Colon (tissue), 2 donors: ENCODE measurements around the gene RPL14.
"Not testable (repeated sequence)": the region's sequence is repeated elsewhere in the genome, so short reads cannot be mapped to it uniquely, and the experiment has no call there.

Experiments used
- FAIRE-seq: peaks from 2 replicates; lab custom pipeline; 2012; peaks lifted over from hg19 to GRCh38; lab: Jason Lieb, UNC
- donor health status: control.
- donor health status: control.

The RPL14 gene

GRCh38 chr3:40456940-40457823 lies at the start of gene RPL14:
TSS of gene RPL14 (plus strand) at chr3:40457339. CDS start at chr3:40457472, 133 bp downstream.
- no peak for FAIRE-seq

- no peak for FAIRE-seq
Measured at GRCh38 chr3:40407611-40408010, 49.5 kb upstream of the RPL14 start.

- no peak for FAIRE-seq
Measured at GRCh38 chr3:40414270-40414669, 42.9 kb upstream of the RPL14 start.

- peak; percentile 86 for FAIRE-seq
Measured at GRCh38 chr3:40417845-40418543, 39.1 kb upstream of the RPL14 start.

GRCh38 chr3:40422861-40423260 lies 34.3 kb upstream of the RPL14 start:
- FAIRE-seq = no peak

- FAIRE-seq = no peak
Measured at GRCh38 chr3:40427045-40427669, 30.0 kb upstream of the RPL14 start.

- no peak for FAIRE-seq
Measured at GRCh38 chr3:40432793-40433192, 24.3 kb upstream of the RPL14 start.

- FAIRE-seq = no peak
Measured at GRCh38 chr3:40437889-40438288, 19.2 kb upstream of the RPL14 start.

- FAIRE-seq = no peak
Measured at GRCh38 chr3:40445062-40445461, 12.1 kb upstream of the RPL14 start.

GRCh38 chr3:40445880-40446279 lies 11.3 kb upstream of the RPL14 start:
- no peak for FAIRE-seq

- no peak for FAIRE-seq
Measured at GRCh38 chr3:40450438-40450837, 6.7 kb upstream of the RPL14 start.

- no peak for FAIRE-seq
Measured at GRCh38 chr3:40451551-40451950, 5.6 kb upstream of the RPL14 start.

- FAIRE-seq = no peak
Measured at GRCh38 chr3:40452057-40452456, 5.1 kb upstream of the RPL14 start.

GRCh38 chr3:40452562-40452875 lies 4.6 kb upstream of the RPL14 start:
- no peak for FAIRE-seq

GRCh38 chr3:40452876-40453730 lies 4.0 kb upstream of the RPL14 start:
- FAIRE-seq = peak; percentile 77

- no peak for FAIRE-seq
Measured at GRCh38 chr3:40453933-40454332, 3.2 kb upstream of the RPL14 start.

- FAIRE-seq = no peak
Measured at GRCh38 chr3:40455328-40455727, 1.8 kb upstream of the RPL14 start.

- FAIRE-seq = no peak
Measured at GRCh38 chr3:40456279-40456939, 730 bp upstream of the RPL14 start.

GRCh38 chr3:40458473-40458872 lies 1.3 kb downstream of the RPL14 start:
- FAIRE-seq = no peak

- not testable (repeated sequence) for FAIRE-seq
Measured at GRCh38 chr3:40460481-40460880, 3.3 kb downstream of the RPL14 start.

GRCh38 chr3:40461161-40461560 lies 4.0 kb downstream of the RPL14 start:
- FAIRE-seq = no peak

GRCh38 chr3:40462838-40463237 lies 5.7 kb downstream of the RPL14 start:
- FAIRE-seq = not testable (repeated sequence)
